Fibroblast of the conjunctiva (primary cell): ENCODE data around the gene FRYL.
"Not testable (repeated sequence)": the region's sequence is repeated elsewhere in the genome, so short reads cannot be mapped to it uniquely, and the experiment has no call there.

Experiments used
- DNase-seq: peaks from one replicate; pipeline ENCODE4 v3.0.0-alpha.2; 2010; ENCODE audit warnings: low read depth

The FRYL gene

GRCh38 chr4:48484494-48485168, 295.4 kb downstream of the FRYL start:
- no peak for DNase-seq

DNA sequence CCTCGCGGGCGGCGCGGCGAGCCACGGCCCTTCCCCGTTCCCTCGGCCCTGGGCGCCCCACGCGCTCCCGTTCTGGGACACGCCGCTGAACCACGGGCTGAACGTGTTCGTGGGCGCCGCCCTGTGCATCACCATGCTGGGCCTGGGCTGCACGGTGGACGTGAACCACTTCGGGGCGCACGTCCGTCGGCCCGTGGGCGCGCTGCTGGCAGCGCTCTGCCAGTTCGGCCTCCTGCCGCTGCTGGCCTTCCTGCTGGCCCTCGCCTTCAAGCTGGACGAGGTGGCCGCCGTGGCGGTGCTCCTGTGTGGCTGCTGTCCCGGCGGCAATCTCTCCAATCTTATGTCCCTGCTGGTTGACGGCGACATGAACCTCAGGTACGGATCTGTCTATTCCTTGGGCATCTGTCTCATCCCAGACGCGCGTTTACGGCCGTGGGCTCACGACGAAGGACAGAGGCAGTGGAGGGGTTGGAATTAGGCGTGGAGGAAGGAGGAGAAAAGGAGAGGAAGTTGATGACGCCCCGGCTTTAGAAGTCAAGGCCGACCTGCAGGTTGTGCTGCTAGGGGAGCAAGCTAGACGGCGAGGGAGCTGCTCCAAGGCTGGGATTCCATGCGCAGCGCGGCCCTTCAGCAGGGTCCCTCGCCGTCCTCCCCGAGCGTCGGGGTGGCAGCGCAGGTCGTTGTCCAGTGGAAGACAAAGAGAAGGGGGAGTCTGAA, 296.1 kb downstream of the FRYL start:
- DNase-seq = no peak

DNA sequence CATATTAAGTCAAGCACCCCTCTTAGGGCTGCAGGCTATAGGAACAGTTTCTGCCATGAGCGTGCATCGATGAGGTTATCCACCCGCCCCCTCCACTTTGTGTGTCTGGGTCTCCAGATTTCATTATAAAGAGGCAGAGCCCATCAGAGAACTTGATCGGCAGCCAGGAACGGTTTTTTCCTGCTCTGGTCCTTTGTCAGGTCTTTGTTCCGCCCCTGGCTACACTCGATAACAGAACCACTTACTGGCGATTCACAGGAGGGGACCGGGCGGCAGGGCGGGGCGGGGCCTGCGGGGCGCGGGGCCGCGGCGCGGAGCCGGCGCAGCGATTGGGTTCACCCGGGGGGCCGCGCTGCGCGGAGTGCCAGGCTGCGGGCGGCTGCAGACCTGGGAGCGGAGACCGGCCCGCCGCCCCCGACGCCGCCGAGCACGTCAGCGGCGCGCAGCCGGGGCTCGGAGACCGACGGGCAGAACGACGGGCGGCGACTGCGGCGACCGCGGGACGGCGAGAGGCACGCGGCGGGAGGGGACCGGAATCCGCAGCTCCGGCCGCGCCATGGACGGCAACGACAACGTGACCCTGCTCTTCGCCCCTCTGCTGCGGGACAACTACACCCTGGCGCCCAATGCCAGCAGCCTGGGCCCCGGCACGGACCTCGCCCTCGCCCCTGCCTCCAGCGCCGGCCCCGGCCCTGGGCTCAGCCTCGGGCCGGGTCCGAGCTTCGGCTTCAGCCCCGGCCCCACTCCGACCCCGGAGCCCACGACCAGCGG, 296.9 kb downstream of the FRYL start, which contains the start of gene SLC10A4:
TSS of gene SLC10A4 (plus strand) at position 338 of the 771 bp plus-strand sequence. CDS start at position 557, 219 bp downstream.
- no peak for DNase-seq

- DNase-seq = no peak
Measured at GRCh38 chr4:48481581-48481980, 298.5 kb downstream of the FRYL start.

DNA sequence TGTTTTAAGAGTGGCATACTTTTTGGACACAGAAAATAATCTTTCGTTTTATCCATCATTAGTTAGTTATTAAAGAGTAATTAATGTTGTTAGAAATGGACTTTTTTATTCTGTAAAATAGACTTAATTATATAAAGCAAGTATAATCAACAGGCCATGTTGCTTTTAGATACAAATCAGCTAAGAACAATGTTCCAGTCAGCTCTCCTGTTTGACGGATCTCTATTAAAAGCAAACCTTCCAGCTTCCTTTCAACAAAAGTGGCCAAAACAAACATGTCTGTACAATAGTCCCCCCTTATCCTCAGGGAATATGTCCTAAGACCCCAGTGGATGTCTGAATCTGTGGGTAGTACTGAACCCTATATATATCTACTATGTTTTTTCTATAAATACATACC, 301.8 kb downstream of the FRYL start:
- DNase-seq = no peak

GRCh38 chr4:48475770-48476169, 304.3 kb downstream of the FRYL start:
- no peak for DNase-seq

DNA sequence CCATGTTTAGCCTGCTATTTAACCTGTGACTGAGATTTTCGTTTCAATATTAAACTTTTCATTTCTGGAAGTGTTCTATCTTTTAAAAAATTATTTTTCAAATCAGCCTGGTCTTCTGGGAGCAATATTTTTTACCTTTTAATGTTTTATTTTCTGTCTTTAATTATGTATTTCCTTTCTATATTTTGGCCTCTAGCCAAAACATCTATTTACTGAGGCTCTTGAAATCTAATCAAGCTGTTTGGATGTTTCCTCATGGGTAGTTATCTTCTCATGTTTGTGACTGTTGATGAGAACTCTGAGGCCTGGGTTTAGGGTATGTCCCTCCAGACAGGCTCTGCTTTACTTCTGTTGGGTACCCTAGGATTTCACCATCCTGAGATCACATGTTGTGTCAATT, 307.3 kb downstream of the FRYL start:
- no peak for DNase-seq

DNA sequence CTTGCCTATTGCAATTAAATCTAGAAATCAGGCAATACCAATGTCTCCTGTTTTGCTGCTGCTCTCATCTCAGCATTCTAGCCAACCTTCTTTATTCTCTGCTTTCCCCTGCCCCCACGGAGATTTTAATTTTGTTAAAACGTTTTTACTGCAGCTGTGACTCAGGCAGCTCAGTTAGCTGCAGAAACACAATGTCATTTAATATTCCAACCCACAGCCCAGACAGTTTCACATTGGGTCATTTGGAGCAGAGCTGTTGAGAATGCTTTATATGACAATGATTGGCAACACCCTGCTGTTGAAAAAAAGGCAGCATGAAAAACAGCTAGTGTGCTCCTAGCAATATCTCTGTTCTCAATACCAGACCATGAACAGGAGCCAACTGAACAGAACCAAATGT, 309.5 kb downstream of the FRYL start:
- no peak for DNase-seq

DNA sequence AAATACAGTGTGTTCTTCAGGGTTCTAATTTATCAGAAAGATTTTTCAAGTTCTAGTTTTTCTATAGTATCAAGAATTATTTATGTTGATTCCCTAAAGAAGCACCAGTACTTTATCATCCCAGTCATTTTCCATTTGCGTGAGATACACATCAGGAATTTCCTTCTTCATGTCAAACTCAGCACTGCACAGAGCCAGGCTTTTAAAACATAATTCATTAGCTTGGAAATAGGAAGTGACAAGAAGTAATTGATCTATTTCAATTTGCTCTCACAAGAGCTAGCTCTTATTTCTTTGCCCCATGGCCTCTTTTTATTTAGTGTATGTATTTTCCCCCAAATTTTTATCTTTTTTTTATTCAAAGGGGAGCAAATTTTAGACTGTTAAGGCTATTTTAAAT, 309.9 kb downstream of the FRYL start:
- DNase-seq = no peak

- DNase-seq = no peak
Measured at GRCh38 chr4:48467891-48468290, 312.2 kb downstream of the FRYL start.

GRCh38 chr4:48467442-48467841, 312.6 kb downstream of the FRYL start:
- DNase-seq = no peak

DNA sequence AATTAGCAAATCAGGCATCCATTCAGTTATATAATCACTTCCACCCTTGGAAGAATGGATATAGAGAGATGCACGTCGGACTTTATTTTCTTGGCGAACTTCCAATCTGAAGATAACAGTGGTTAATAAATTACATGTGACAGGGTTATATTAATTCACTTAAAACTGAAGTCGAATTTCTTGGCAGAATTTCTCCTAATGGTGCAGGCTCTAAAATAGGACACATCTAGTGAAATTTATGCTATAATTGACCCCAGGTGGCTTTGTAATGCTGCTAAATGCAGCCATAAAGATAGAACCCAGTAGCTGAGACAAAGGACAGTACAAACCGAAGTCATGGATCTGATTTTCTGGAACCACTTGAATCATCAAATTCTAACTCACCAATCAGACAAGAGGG, 317.7 kb downstream of the FRYL start:
- no peak for DNase-seq

GRCh38 chr4:48461000-48461399, 319.1 kb downstream of the FRYL start:
- DNase-seq = no peak

DNA sequence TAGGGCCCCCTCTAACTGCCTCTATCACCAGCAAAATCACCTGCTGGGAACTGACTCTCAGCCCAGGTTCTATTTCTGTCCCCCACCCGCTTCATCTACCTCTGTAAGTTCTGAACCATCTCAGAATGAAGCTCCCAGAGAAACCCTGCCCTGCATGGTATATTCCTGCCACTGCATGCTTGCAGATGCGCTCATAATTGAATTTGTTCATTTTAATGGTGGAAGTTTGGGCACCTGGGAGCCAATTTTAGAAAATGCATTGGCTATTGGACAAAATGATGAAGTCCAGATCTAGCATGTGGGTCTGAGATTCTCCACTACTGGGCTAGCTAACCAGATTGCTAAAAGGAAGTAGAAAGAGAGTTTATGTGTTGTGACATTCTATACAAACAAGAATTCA, 325.5 kb downstream of the FRYL start:
- DNase-seq = no peak

- DNase-seq = not testable (repeated sequence)
Measured at GRCh38 chr4:48451656-48452055, 328.4 kb downstream of the FRYL start.

GRCh38 chr4:48450740-48451139, 329.3 kb downstream of the FRYL start:
- DNase-seq = no peak

DNA sequence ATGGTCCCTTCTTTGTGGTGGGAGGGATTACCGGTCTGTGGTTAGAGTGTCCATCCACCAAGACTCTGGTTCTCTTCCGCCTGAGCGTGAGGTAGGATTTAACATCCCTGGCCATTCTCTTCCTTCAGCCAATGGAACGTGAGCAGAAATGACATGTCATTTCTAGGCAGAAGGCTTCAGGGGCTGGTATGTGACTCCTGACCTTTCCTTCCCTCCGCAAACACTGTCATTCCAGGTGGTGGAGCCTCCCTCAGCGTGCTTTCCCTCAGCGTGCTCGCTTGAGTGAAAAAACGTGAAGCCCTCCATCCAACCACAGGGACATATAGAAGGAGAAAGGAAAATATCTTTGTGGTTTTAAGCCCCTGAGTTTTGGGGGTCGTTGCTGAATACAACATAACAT, 330.9 kb downstream of the FRYL start:
- no peak for DNase-seq
